HT1080 (cell line): Measurements from ENCODE around the gene ZNF217. TPM values are rescaled to one million over a fixed set of nuclear protein-coding genes. Genes with fewer than 3 reads are reported as not detected.
"Not testable (repeated sequence)": the region's sequence is repeated elsewhere in the genome, so short reads cannot be mapped to it uniquely, and the experiment has no call there.

Experiments used
- DNase-seq: peaks from one replicate; pipeline ENCODE4 v3.0.0-alpha.2; 2015; ENCODE audit warnings: low read depth
- total RNA-seq: library from RNA; depleted of rRNA; stranded (reverse); fragments of >200 nt; shearing (Covaris generic); gene quantifications from 2 replicates; pipeline ENCODE4 v1.2.3, GENCODE V29; 2014

ZNF217 gene
- total RNA-seq, 1 experiment from 2014 or later: 15.8 TPM

DNA sequence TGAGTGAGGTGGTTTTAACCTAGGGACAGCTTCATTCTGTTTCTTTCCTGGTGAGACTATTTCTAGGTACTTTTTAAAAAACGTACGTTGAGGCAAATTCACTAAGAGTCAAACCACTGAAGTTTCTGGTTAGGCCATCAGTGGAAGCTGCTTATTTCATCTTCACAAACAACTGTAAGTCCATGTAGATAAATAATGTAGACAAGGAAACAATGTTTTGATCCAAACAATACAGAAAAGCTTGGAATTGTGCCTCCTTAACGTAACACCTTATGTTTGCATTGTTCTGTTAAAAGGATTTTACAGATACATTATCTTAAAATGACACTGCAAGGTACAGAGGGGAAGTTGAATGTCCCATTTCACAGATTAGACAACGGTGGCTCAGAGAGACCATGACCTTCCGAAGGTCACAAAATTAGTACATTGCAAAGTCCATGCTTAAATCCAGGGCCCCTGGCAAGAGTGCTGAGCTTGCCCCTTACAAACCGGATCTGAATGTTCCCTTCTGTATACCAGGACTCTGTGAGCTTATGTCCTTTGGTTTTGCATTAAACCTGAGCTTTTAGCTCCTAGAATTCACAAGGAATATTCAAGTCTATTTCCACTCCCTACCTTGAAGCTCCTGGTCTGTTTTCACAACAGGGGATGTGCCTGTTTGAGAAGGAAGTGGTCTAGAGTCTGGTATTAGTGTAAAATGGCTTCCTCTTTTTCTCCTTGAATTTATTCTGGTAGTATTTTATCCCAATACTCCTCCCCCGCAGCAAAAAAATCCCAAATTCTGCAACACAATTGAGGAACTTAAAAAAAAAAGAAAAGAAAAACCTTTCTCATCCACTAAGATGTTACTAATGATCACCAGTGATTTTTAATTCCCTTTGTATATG lies 28.9 kb upstream of the ZNF217 start:
- DNase-seq: no peak

DNA sequence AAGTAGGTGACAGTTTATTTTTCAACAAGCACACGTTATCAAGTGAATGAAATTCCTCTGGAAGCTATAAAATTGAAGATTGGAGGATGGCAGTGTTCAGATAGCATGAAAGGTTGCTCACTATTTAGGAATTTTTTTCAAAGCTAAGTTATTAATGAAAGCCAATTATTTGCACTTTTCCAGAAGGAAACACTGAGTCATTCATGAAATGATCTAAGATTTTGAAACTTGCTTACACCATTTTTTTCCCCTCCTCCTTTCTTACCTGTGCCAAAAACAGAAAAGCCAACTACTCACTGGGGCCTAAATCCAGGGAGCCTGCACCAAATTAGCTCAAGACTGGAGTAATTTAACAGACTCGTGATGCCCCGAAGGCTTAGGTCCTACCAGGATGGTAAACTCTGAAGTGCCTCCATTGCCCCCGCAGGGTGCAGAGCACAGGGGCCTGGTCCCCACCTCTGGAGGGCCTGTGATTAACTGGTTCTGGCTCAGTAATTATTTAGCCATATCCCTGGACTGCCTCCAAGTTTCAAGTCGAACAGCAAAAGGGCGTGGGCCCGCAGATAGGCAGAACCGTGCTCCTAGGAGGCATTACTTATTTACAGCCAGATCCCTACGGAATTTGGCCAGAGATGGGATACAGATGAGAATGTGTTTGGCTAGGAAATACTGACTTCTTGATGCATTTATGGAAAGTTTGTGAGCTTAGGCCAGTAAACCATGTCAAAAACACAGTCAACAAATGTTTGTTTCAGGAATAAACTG lies 28.0 kb upstream of the ZNF217 start:
- peak; percentile 64 for DNase-seq

DNA sequence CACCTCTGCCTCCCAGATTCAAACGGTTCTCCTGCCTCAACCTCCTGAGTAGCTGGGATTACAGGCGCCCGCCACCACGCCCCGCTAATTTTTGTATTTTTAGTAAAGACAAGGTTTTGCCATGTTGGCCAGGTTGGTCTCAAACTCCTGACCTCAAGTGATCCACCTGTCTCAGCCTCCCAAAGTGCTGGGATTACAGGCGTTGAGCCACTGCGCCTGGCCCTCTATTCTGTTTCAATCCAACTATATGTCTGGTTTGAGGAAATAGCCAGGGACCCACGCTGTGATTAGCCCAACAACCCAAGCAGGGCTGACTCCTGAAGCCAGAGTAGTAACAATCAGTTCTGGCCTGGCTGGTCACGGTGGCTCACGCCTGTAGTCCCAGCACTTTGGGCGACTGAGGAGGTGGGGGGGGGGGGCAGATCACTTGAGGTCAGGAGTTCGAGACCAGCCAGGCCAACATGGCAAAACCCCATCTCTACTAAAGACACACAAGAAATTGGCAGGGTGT lies 24.9 kb upstream of the ZNF217 start:
- not testable (repeated sequence) for DNase-seq

DNA sequence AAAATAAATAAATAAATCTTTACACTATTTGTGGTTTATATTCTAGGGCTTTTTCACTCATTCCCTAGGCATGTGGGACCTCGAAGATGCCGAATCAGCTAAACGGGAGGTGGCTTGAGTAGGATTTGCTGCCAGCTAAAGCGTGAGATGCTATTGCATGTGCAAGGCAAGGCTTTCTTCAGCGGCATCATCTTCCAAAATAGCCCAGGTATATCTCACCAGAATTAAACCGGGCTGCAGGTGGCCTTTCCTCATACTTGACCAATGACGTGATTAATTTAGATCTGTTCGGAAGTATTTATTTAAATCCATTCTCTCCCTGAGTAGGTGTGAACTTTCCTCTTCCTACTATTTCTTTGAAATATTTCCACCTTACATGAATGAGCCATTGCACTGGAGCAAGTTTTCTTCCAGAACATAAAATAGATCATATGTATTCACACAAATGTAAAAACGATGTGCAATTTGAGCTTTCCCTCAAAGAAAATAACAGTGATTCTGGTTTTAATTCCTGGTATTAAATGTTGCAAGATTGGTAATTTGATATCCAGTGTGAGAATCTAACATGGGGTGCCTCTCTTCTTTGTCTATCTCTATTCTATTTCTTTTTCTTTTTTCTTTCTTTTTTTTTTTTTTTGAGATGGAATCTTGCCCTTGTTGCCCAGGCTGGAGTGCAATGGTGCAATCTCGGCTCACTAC lies 24.3 kb upstream of the ZNF217 start:
- no peak for DNase-seq

DNA sequence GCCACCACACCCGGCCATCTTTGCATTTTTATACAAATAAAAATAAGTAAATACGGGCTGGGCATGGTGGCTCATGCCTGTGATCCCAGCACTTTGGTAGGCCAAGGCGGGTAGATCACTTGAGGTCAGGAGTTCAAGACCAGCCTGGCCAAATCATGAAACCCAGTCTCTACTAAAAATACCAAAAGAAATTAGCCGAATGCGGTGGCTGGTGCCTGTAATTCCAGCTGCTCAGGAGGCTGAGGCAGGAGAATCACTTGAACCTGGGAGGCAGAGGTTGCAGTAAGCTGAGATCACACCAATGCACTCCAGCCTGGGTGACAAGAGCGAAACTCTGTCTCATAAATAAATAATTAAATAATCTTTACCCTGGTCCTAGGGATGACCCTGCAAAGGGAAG lies 22.9 kb upstream of the ZNF217 start:
- DNase-seq: not testable (repeated sequence)

DNA sequence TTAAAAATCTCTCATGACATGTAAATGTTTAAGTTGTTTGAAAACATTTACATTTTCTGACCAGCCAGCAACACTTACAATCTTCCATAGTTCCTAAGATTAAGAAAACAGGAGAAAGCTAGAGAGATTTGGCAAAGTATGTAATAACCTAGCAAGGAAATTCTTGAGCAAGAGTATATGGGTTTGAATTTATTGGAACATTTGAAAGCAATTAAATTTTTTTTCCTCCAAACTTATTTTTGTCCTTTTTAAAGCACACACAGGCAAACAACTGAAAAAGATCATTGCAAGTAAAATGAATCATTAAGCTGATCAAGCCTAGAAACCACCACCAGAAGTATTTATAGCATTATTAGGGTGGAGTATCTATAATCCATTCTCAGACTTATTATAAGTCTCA lies 20.1 kb upstream of the ZNF217 start:
- no peak for DNase-seq

DNA sequence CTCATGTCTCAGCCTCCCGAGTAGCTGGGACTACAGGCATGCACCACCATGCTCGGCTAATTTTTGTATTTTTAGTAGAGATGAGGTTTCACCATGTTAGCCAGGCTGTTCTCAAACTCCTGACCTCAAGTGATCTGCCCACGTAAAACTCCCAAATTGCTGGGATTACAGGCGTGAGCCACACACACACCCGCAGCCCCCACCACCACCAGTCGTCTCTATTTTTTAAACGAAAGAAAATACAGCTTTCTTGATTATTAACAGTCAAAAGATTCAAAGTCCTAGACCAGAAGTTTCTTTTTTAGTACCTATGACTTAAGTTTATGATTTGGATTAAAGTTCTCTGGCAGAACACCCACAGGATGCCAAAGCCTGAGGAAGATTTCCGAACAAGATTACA lies 18.6 kb upstream of the ZNF217 start:
- not testable (repeated sequence) for DNase-seq

DNA sequence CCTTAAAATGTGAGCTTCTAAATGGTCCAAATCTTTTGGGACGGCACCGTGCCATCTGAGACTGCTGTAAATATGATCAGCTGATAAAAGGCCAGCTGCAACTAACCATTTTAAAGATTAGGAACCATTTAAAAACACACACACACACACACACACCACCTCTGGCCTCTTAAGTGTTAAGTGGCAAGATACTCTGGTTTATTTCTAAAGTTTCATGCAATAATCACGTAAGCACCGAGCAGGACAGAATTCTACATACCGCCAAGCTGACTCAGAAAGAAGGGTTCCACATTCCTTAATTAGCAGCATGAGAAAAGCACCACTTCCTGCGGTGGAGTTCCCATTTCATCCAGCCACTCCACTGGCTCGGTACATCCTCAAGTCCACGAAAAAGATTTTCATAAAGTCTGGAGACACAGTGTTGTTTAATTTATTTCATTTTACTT lies 17.8 kb upstream of the ZNF217 start:
- peak; percentile 94 for DNase-seq

DNA sequence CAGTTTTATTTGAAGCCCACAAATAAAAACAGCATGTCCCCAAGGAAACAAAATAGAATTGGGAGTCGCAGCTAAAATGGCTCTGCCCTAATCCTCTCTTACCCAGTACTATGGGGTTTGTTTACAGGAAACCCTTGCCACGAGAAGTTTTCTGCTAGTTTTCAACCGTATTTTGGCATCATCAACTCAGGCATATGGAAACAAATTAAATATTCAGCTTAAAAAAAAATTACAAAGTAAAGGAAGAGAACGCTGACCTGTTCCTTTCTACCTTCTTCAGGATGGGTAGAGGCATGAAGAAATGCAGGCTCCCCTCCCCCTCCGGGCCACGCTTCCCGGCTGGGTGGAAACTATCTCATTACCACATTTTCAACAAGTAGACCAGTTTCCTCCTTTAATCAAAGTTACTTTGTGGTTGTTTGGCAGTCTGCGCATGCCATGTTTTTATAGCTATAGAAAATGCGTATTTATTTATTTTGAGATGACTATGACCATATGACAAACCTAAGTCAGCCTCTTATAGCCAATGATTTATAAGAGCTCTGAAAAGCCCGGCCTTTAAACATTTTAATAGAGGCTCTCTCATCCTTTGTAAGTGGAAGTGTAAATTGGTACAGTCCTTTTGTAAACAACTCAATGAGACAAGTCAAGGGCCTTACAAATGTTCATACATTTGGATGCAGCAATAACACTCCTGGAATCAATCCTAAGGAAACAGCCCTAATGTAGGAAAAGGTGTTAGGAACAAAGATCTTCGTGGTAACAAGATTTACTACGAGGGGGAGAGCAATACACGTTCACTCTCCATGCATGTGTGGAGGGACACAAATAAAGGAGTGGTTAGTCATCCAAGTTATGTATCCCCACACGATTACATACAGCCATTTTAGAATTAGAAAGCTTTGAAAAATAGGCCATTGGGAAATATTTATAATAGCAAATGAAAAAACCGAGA lies 16.1 kb upstream of the ZNF217 start:
- DNase-seq: no peak

DNA sequence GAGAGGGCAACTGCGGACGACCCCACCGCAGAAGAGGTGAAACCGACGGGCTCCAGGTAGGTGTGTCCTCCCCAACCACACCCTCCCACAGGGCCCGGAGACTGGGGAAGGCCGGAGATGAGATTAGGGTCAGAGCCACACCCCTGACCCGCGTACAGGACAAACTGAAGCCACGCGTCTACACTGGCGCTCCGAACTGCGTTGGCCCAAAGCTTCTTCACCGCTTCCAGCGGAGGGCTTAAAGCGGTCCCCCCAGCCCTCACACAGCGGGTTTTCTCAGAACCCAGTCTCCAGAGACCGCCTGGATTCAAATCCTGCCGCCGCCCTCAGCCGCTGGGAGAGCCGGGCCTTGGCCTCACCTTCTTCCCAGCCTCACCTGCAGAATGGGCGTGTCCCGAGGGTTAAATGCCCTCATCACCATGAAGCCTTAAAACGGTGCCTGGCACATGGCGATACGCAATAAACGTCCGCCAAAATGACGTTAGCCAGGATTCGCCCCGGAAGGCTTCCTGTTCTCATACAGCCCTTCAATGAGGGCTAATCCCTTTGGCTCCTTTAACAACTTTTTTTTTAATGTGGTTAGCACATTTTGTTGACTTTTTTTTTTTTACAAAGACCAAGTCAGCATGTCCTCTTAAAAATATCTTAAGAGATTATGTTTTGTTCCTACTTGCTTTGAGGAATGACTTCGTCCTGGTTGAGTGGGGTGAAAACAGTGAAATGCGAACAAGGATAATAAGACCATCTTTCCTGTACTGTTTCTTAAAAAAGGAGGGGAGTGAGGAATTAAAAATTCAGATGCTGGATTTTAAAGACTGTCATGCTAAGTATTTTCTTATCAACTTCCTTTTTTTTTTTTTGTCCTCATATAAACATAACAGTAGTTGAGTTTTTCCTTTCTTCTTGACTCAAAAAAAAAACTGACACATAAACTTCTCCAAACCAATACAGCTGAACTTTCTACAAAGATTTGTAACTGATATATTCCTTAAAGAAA lies 15.1 kb upstream of the ZNF217 start:
- DNase-seq: no peak

DNA sequence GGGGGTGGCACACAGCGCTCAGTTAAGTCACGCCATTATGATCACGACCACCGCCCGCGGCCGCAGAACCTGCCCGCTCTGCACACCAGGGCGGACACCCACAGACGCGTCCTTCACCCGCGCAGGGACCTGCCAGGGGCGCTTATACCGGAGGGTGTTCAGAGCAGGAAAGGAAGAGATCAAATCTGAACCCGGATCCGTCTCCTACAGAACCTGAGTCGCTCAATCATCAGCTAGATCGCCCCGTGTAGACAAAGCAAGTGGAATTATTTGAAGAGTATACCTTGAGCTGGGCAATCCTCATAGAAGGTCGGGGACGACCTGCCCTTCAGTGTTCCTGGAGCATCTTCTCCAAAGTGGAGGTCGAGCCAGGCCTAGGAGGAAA lies 14.4 kb upstream of the ZNF217 start:
- DNase-seq: no peak

DNA sequence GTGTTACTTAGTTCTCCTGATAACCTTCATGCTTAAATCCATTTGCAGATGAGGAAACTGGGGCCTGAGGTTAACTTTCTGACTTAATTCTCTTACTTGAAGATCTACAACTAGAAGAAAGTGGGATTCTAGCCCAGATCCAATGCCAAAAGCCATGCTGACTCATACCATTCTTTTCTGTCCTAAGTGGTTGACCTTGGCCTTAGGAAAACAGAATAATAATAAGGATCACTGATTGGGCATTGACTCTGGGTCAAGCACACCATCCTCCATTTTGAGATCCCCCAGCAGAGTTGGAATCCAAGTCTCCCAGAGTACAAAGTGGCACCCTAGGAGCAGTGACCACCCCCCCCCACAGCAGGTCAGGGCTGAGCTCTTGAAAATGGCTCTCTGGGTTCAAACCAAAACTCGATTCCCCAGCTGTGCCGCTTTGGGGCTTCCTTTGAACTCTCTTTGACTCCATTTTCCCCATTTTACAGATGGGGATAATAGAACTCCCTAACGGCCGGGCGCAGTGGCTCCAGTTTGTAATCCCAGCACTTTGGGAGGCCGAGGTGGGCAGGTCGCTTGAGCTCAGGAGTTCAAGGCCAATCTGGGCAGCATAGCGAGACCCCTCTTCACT lies 12.8 kb upstream of the ZNF217 start:
- peak; percentile 66 for DNase-seq

DNA sequence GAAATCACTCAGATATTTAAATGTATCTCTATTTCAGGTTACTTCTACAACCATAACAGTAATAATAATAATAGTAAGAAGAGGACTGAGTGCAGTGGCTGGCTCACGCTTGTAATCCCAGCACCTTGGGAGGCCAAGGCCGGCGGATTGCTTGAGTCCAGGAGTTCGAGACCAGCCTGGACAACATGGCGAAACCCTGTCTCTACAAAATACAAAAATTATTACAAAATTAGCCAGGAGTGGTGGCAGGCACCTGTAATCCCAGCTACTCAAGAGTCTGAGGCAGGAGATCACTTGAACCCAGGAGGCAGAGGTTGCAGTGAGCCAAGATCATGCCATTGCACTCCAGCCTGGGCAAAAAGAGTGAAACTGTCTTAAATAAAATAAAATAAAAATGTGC lies 11.8 kb upstream of the ZNF217 start:
- DNase-seq: not testable (repeated sequence)

DNA sequence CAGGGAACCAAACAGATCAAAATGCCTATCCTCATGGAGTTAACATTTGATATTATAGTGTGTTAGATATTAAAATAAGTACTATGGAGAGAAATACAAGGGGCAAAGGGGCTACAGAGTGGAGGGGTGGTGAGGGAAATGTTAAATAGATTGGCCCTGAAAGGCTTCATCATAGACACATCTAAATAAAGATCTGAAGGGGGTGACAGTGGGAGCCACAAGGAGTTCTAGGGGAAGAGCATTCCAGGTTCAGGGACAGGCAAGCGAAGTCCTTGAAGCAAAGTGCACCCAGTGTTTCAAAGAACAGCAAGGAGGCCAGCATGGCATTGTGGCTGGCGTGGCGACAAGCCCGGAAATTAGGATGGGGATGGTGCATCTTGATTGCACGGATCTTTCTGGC lies 11.2 kb upstream of the ZNF217 start:
- DNase-seq: not testable (repeated sequence)

DNA sequence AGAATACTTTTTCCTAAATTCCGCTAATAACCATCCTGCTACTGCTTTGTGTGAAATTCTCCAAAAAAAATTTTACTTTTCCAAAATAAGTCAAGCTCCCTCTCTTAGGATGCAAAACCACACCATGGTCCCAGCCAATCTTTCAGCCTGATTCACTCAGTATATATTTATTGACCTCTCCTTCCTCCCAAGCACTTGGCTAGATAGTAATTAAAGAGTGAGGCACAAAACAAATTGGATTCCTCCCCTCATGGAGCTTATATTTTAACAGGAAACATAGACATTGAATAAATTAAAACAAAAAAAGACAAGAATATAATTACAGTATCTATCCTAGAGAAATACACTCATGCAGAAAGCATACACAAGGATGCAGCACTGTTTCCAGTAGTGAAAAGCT lies 9.0 kb upstream of the ZNF217 start:
- DNase-seq: no peak

DNA sequence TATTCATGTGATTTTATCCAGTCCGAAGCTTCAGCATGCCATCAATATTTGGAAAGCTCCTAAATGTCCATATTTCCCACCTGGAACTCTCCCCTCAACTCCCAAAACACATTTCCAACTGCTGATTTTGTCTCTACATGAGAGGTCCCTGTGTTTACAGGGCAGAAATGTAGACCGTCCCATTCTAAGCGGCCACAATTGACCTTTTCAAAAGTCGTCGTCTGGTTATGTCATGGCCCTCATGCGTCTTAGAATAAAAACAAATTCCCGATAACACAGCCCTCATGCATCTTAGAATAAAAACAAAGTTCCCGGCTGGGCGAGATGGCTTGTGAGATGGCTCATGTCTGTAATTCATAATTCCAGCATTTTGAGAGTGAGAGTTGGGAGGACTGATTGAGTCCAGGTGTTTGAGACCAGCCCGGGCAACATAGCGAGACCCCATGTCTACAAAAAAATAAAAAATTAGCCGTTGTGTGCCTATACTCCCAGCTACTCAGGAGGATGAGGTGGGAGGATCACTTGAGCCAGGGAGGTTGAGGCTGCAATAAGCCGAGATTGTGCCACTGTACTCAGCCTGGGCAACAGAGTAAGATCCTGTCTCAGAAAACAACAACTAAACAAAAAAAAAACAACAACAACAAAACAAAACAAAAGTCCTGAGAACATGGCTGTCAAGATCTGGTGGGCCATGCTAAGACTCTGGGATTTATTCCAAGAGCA lies 6.4 kb upstream of the ZNF217 start:
- DNase-seq: no peak

DNA sequence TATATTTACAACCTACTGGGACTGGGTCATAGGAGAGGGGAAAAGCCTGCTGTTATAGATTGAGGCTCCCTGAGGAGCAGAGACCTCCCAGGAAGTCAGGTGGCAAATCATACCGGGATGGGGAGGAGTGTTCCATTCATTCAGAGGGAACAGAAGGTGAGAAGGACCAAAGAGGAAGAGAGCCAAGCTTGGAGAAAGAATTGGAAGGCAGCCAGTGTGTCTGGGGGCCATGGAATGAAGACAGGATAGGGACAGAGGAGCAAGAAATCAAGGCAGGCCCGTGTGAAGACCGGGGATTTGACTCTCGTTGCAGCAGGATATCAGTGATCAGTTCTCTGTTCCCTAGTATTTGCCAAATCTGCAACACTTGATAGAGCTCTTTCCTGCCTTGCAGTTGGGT lies 5.7 kb upstream of the ZNF217 start:
- no peak for DNase-seq

DNA sequence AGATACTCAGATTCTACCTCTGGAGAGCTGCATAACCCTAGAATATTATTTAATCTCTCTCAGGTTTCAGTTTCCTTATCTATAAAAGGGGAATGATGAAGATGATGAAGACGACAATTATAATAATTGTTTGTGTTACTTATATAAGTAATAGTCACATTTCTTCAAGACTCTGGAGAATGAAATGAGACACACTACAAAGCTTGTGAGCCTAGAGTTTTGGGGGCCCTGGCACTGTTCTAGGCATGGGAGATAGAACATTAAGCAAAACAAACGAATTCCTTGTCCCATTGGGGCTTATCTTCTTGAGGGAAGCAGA lies 5.4 kb upstream of the ZNF217 start:
- DNase-seq: no peak
